Activated naive CD4-positive, alpha-beta T cell treated with anti-CD3 and anti-CD28 coated beads, Interleukin-2, amount 10 ng/mL, durations not matched to agents 5 hours and 36 hours (primary cell): ENCODE results near the gene FOXF2. TPM values are rescaled to one million over a fixed set of nuclear protein-coding genes. Genes with fewer than 3 reads are reported as not detected.

Experiments
- microRNA-seq: library from miRNA; unstranded; fragments of <30 nt; microRNA quantifications from one replicate; pipeline ENCODE4 v1.2.0, GENCODE V29; 2022; ENCODE audit warnings: borderline microRNAs expressed, borderline replicate concordance
- total RNA-seq, 2 experiments: library from RNA; stranded (reverse); gene quantifications; one replicate each; pipeline ENCODE4 v1.2.3, GENCODE V29; 2021

The FOXF2 gene
- total RNA-seq = not detected

GRCh38 chr6:1389369-1390132, at the start of gene FOXF2:
Gene FOXF2, plus strand, starts transcription at chr6:1389576. Its CDS starts 372 bp downstream, at chr6:1389948.

Small RNA genes within 50 kb of the gene (microRNA-seq; reads per million reads assigned to microRNA genes)
- not detected for gene MIR6720

Other genes starting within 250 kb of the FOXF2 start
- gene FOXQ1, start 77.5 kb upstream of the FOXF2 start, total RNA-seq = not detected
- not detected for gene FOXC1, start 220.3 kb downstream of the FOXF2 start, total RNA-seq